HG02642 (cell line): ENCODE measurements around the gene TSPAN3.

ENCODE experiments used
- ATAC-seq: cut with Tn5 transposase; IDR thresholded peaks from one replicate; pipeline ENCODE4 v1.9.1; 2021; ENCODE audit warnings: mild to moderate bottlenecking; ENCODE audit not compliant: unreplicated experiment, poor library complexity

Gene TSPAN3

GRCh38 chr15:77035584-77035983 is 35.3 kb downstream of the TSPAN3 start:
- ATAC-seq, result no peak

GRCh38 chr15:77034695-77035489 is 36.0 kb downstream of the TSPAN3 start:
- ATAC-seq, result no peak

- no peak for ATAC-seq
Measured at GRCh38 chr15:77033729-77034671, 36.9 kb downstream of the TSPAN3 start.

GRCh38 chr15:77033417-77033728 is 37.5 kb downstream of the TSPAN3 start:
- no peak for ATAC-seq

GRCh38 chr15:77032647-77033416 is 38.1 kb downstream of the TSPAN3 start:
- no peak for ATAC-seq

GRCh38 chr15:77032052-77032646 is 38.8 kb downstream of the TSPAN3 start:
- ATAC-seq, result no peak

GRCh38 chr15:77031376-77032050 is 39.4 kb downstream of the TSPAN3 start:
- no peak for ATAC-seq

- ATAC-seq, result no peak
Measured at GRCh38 chr15:77030928-77031375, 40.0 kb downstream of the TSPAN3 start.

GRCh38 chr15:77030048-77030927 is 40.6 kb downstream of the TSPAN3 start:
- ATAC-seq, result no peak

- no peak for ATAC-seq
Measured at GRCh38 chr15:77029166-77030047, 41.5 kb downstream of the TSPAN3 start.

- no peak for ATAC-seq
Measured at GRCh38 chr15:77028451-77029165, 42.3 kb downstream of the TSPAN3 start.

- no peak for ATAC-seq
Measured at GRCh38 chr15:77027697-77028450, 43.0 kb downstream of the TSPAN3 start.

GRCh38 chr15:77027111-77027696 is 43.7 kb downstream of the TSPAN3 start:
- no peak for ATAC-seq

GRCh38 chr15:77026501-77027110 is 44.3 kb downstream of the TSPAN3 start:
- no peak for ATAC-seq

- ATAC-seq, result no peak
Measured at GRCh38 chr15:77025941-77026411, 44.9 kb downstream of the TSPAN3 start.
